GM10248 (cell line): ENCODE results near the gene CLNK.

Source experiments
- CTCF ChIA-PET: fragments of 300-600 bp; sonication (Branson Sonifier 250); formaldehyde crosslinking; extraction: SDS; loops from one replicate; lab custom pipeline; 2021; ENCODE audit warnings: antibody characterized with exemption; lab: Yijun Ruan, JAX
- POLR2A ChIA-PET: fragments of 350-650 bp; sonication (Branson Sonifier 250); formaldehyde crosslinking; extraction: SDS; loops from one replicate; lab custom pipeline; 2020; ENCODE audit warnings: antibody characterized with exemption; lab: Yijun Ruan, JAX
- DNase-seq: peaks from one replicate; pipeline ENCODE4 v3.0.0; 2012; ENCODE audit errors: extremely low spot score
- CTCF ChIP-seq: IDR thresholded peaks from 2 replicates; pipeline ENCODE4 v1.5.1; 2012; ENCODE audit warnings: mild to moderate bottlenecking, low read depth; ENCODE audit errors: extremely low read depth, missing control alignments, control extremely low read depth

Gene CLNK

GRCh38 chr4:10672379-10672778 lies 12.2 kb downstream of the CLNK start:
- no peak for TF ChIP-seq CTCF
- ChIA-PET POLR2A (no interaction called here), CTCF (interaction anchor here (0.9 to 3.1 kb wide), 2 partner anchors 16 to 18 kb away, joined by 3 to 11 read pairs; no protein-coding TSS in a partner anchor)
- DNase-seq, result no peak

GRCh38 chr4:10671799-10672198 lies 12.8 kb downstream of the CLNK start:
- no peak for DNase-seq
- CTCF ChIA-PET, result interaction anchor here (0.9 to 3.1 kb wide), 3 partner anchors 10 to 19 kb away, joined by 3 to 11 read pairs (median 10); no protein-coding TSS in a partner anchor
- TF ChIP-seq CTCF, result no peak
- POLR2A ChIA-PET, result interaction anchor here (0.7 kb wide), 1 partner anchor 61 kb away, joined by 3 read pairs; no protein-coding TSS in a partner anchor

- peak; percentile 35 for DNase-seq
- POLR2A ChIA-PET, result interaction anchor here (0.7 kb wide), 1 partner anchor 62 kb away, joined by 3 read pairs; no protein-coding TSS in a partner anchor
- TF ChIP-seq CTCF, result no peak
- CTCF ChIA-PET, result interaction anchor here (0.9 to 2.1 kb wide), 2 partner anchors 10 to 15 kb away, joined by 3 to 10 read pairs; no protein-coding TSS in a partner anchor
Measured at GRCh38 chr4:10671366-10671765, 13.2 kb downstream of the CLNK start.

- TF ChIP-seq CTCF, result no peak
- POLR2A ChIA-PET, result no interaction called here
- DNase-seq, result no peak
- CTCF ChIA-PET, result interaction anchor here (0.8 to 2.1 kb wide), 5 partner anchors 11 to 32 kb away, joined by 3 to 10 read pairs (median 4); no protein-coding TSS in a partner anchor
Measured at GRCh38 chr4:10670321-10670720, 14.2 kb downstream of the CLNK start.

GRCh38 chr4:10667701-10668326 lies 16.8 kb downstream of the CLNK start:
- no peak for DNase-seq
- no peak for TF ChIP-seq CTCF
- ChIA-PET CTCF (interaction anchor here (1.2 to 1.9 kb wide), 4 partner anchors 8 to 65 kb away, joined by 3 to 5 read pairs (median 4); no protein-coding TSS in a partner anchor), POLR2A (no interaction called here)

GRCh38 chr4:10666616-10667015 lies 18.0 kb downstream of the CLNK start:
- no peak for DNase-seq
- no peak for TF ChIP-seq CTCF
- ChIA-PET CTCF (interaction anchor here (0.8 to 1.6 kb wide), 4 partner anchors 10 to 43 kb away, joined by 3 to 7 read pairs (median 3); no protein-coding TSS in a partner anchor), POLR2A (no interaction called here)
